Ascending aorta (tissue), 2 donors: ENCODE measurements around the gene TMC8. TPM values are rescaled to one million over a fixed set of nuclear protein-coding genes. Genes with fewer than 3 reads are reported as not detected.

Experiments
- DNase-seq, 2 donors: peaks; one replicate each; pipeline ENCODE4 v3.0.0-alpha.2; 2019; ENCODE audit warnings: low spot score in 2 of 2
- H3K27ac ChIP-seq, 2 donors: fragments of 200-600 bp; sonication (generic); one replicate each; pipeline ENCODE4 v1.5.1; 2016 to 2017; ENCODE audit warnings: mild to moderate bottlenecking in 1 of 2
- H3K27me3 ChIP-seq: fragments of 200-600 bp; sonication (generic); one replicate; pipeline ENCODE4 v1.5.1; 2017
- H3K36me3 ChIP-seq, 2 donors: fragments of 200-600 bp; sonication (generic); one replicate each; pipeline ENCODE4 v1.5.1; 2016
- H3K4me1 ChIP-seq, 2 donors: fragments of 200-600 bp; sonication (generic); one replicate each; pipeline ENCODE4 v1.5.1; 2016 to 2017; ENCODE audit warnings: mild to moderate bottlenecking in 1 of 2
- H3K4me3 ChIP-seq, 2 donors: fragments of 200-600 bp; sonication (generic); one replicate each; pipeline ENCODE4 v1.5.1; 2016 to 2017; ENCODE audit warnings: mild to moderate bottlenecking in 1 of 2
- H3K9me3 ChIP-seq, 2 donors: fragments of 200-600 bp; sonication (generic); one replicate each; pipeline ENCODE4 v1.5.1; 2016
- intact Hi-C: fragments of 100-400 bp; cut with DNase I; formaldehyde crosslinking; loops from one replicate; pipeline ENCODE4 v1.15.1; 2023
- total RNA-seq: library from RNA; depleted of rRNA; stranded (reverse); fragments of >200 nt; gene quantifications from one replicate; pipeline ENCODE4 v1.1.0, GENCODE V29; 2016
- TF ChIP-seq, protein P1 (sequence below), 3 experiments: fragments of 200-600 bp in 2 of 3; fragments of 450-650 bp in 1 of 3; sonication (generic) in 2 of 3; IDR thresholded peaks; one replicate each; pipeline ENCODE4 v1.5.1; 2016 to 2019; ENCODE audit warnings: antibody characterized with exemption in 3 of 3, mild to moderate bottlenecking in 1 of 3, moderate library complexity in 1 of 3

The TMC8 gene
- total RNA-seq, 1 donor from 2014 or later: 9.6 TPM

DNA sequence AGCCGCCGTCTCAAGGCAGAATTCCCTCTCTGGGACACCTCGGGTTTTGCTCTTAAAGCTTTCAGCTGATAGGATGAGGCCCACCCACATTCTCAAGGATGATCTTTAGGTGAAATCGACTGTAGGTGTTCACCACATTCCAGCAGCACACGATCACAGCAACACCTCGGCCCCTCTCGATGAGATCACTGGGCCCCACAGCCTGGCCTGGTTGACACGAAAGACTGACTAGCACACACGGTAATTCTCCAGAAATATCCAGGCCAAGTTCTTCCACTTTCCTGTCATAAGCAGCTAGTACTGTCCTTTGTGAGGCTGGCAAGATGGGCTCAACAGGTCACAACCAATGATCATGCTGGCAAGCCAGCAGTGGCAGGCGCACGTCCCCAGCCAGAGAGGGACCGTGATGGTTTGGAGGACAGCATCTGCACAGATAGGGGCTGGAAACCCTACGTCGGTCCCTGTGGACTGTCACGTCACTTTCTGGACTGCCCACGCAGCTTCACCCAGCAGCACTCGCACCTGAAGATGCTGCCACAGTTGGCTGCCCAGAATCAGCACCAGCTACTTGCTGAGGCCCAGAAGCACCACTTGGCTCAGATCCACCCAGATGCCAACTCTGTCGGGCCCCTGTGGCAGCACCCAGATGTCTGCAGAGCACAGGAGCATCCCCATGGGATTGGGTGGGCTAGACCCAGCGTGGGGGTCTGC is 19.4 kb upstream of the TMC8 start:
- H3K36me3 ChIP-seq: peaks cover 5 to 11% of the 10 kb centered on the region in 2 donors
- no peak overlapping the region for H3K27ac ChIP-seq
- H3K4me3 ChIP-seq: no peak overlapping the region
- H3K27me3 ChIP-seq: no peaks in the 10 kb centered on the region
- no peak for DNase-seq
- no peaks in the 10 kb centered on the region for H3K9me3 ChIP-seq
- TF ChIP-seq, protein P1, sequence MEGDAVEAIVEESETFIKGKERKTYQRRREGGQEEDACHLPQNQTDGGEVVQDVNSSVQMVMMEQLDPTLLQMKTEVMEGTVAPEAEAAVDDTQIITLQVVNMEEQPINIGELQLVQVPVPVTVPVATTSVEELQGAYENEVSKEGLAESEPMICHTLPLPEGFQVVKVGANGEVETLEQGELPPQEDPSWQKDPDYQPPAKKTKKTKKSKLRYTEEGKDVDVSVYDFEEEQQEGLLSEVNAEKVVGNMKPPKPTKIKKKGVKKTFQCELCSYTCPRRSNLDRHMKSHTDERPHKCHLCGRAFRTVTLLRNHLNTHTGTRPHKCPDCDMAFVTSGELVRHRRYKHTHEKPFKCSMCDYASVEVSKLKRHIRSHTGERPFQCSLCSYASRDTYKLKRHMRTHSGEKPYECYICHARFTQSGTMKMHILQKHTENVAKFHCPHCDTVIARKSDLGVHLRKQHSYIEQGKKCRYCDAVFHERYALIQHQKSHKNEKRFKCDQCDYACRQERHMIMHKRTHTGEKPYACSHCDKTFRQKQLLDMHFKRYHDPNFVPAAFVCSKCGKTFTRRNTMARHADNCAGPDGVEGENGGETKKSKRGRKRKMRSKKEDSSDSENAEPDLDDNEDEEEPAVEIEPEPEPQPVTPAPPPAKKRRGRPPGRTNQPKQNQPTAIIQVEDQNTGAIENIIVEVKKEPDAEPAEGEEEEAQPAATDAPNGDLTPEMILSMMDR (IDR thresholded peaks at IDR 0.05): no peak
- peaks cover 0 to 4% of the 10 kb centered on the region in 2 donors for H3K4me1 ChIP-seq
- intact Hi-C loops: no loop called here

DNA sequence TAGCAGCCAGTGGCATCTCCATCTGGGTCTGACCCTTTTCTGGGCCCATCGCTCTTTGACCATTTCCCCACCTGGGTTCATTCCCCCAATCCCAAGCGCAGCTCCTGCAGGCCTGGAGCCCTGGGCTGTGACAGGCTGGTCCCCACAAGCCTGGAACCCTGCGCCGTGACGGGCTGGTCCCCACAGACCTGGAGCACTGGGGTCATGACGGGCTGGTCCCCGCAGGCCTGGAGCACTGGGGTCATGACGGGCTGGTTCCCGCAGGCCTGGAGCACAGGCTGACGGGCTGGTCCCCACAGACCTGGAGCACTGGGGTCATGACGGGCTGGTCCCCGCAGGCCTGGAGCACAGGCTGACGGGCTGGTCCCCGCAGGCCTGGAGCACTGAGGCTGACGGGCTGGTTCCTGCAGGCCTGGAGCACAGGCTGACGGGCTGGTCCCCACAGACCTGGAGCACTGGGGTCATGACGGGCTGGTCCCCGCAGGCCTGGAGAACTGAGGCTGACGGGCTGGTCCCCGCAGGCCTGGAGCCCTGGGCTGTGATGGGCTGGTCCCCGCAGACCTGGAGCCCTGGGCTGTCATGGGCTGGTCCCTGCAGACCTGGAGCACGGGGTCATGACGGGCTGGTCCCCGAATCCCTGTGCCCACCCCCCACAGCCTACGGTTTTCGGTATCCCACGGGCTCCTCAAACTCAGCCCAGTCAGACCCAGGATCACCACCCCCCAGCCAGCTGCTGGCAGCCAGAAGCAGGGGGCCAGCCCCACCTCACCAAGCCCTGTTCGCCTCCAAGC is 18.6 kb upstream of the TMC8 start:
- no peak overlapping the region for H3K27ac ChIP-seq
- H3K36me3 ChIP-seq: peaks cover 5 to 8% of the 10 kb centered on the region in 2 donors
- no peak overlapping the region for H3K4me3 ChIP-seq
- no peaks in the 10 kb centered on the region for H3K9me3 ChIP-seq
- H3K4me1 ChIP-seq: peaks cover 0 to 4% of the 10 kb centered on the region in 2 donors
- intact Hi-C loops: loop anchor here (1.0 to 2.0 kb wide), 2 partner anchors 57 to 139 kb away; partner anchors contain the start of gene SYNGR2
- H3K27me3 ChIP-seq: no peaks in the 10 kb centered on the region
- TF ChIP-seq, protein P1 (IDR thresholded peaks at IDR 0.05): no peak
- DNase-seq: no peak

DNA sequence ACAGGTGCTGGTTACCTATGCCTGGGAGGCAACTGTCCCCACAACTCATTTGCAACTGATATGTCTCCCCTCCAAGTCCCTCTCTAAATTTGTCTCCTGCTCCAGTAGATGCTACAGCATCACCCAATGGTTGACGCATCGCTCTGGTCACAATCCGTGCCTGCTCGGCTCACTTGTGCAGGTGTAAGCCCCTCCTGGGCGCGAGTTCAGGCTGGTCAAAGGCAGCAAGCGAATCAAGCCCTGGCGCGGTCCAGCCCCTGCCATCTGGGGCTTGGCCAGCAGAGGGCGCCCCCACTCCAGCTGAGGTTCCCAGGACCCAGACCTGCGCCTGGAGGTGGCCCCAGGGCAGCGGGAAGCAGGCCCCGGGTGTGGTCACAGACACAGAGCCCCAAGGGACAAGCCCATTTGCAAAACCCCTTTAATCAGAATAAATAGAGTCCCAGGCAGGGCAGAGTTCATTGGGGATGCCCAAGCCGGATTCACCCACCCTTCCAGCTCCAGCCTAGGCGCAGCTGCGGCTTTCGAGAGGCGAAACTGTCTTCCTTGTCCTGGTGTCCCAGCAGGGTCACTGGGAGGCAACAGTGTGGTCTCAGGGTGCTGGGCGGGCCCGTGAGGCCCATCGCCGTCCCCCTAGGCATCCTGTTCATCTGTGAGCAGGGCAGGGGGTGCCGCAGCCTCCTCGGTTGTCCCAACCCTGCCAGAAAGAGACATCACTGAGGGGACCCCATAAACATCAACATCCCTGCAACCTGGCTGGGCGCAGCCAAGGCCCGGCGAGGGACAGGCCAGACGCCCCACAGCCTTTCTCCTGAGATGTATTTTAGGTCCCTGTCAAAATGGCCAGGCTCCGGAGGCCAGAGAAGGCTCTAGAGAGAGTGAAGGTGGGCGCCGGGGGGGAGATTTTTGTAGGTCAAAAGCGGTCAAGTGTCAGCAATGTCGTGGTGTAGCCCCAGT is 17.8 kb upstream of the TMC8 start:
- Histone ChIP-seq H3K9me3 (no peaks in the 10 kb centered on the region), H3K36me3 (peaks cover under 1 to 8% of the 10 kb centered on the region in 2 donors), H3K4me3 (no peak overlapping the region), H3K27me3 (no peaks in the 10 kb centered on the region), H3K27ac (no peak overlapping the region), H3K4me1 (peaks cover 0 to 4% of the 10 kb centered on the region in 2 donors)
- TF ChIP-seq, protein P1 (IDR thresholded peaks at IDR 0.05): peak; percentile 97 to 100 (median 98)
- DNase-seq: peak in 1 of 2 donors; percentile 82
- intact Hi-C loops: loop anchor here (1.0 to 2.0 kb wide), 2 partner anchors 56 to 139 kb away; partner anchors contain the start of gene SYNGR2

DNA sequence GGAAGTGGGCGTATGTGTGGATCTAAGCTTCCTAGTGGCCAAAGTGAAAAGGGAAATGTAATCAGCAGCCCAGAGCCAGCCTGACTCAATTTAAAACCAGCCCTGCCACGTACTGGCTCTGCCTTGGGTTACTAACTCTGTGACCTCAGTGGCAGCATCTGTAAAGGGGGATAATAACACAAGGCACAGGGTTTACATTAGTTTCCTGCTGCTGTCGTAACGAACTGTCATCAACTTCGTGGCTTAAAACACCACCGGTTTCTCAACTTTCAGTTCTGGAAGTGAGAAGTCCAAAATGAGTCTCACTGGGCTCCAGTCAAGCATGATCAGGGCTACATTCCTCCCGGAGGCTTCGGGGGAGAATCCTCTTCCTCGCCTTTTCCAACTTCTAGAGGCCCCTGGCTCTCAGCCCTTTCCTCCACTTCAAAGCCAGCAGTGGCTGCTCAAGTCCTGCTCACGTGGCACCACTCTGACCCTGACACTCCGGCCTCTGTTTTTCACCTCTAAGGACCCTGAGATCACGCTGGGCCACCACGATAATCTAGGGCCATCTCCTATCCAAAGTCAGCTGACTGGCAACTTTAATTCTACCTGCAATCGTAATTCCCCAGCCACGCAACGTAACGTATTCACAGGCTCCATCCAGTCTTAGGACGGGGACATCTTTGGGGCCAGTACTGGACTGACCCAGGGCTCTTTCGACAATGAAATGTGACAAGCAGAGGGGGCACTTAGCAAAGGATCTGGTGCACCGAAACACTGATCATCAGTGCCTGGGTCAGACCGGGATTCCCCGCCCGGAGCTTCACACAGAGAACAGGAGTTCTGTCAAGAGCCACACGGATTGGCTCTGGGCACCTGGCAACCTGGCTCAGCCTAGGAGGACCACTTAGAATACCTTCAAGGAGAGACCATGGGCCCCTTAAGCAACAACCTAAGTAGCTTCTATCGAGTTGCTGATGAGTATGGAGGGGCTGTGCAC is 16.5 kb upstream of the TMC8 start:
- TF ChIP-seq, protein P1 (IDR thresholded peaks at IDR 0.05): no peak
- Histone ChIP-seq H3K4me3 (no peak overlapping the region), H3K4me1 (peaks cover 0 to 4% of the 10 kb centered on the region in 2 donors), H3K27ac (no peak overlapping the region), H3K36me3 (peaks cover 0 to 2% of the 10 kb centered on the region in 2 donors), H3K9me3 (no peaks in the 10 kb centered on the region), H3K27me3 (no peaks in the 10 kb centered on the region)
- DNase-seq: no peak
- intact Hi-C loops: loop anchor here (2.0 kb wide), 1 partner anchor 55 kb away; the partner anchor contains the start of gene SYNGR2
